GM18526 (cell line): ENCODE results near the gene PRR23E.

ENCODE experiments used
- POLR2A ChIP-seq: IDR thresholded peaks from 3 replicates; pipeline ENCODE4 v1.6.1; 2011; ENCODE audit not compliant: insufficient read length; ENCODE audit errors: extremely low read depth

Gene PRR23E

DNA sequence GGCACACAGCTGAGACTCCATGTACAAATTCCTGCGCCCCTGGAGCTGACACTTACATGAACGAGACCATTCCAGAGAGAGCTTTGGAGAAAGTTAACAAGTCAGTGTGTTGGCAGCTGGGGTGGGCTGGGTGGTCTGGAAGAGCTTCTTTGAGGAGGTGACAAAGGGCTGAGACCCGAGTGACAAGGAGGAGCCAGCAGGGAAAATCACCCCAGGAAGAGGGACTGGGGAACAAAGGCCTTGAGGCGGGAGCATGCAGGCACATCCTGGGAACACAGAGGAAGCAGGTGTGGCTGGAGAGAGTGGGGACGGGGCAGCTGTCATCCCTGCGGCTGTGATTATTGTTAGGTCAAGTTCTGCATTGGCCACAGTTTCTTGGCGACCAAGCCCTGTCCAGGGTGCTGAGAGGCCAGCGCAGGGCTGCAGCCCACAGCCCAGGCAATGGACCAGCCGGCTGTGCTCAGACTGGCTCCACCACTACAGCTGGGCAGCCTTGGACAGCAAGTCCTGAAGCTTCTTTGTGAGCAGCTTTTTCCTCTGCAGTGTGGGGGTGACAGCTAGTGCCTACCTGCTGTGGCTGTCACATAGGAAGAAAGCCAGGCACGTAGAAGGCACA is 34.2 kb upstream of the PRR23E start:
- no peak for TF ChIP-seq POLR2A

DNA sequence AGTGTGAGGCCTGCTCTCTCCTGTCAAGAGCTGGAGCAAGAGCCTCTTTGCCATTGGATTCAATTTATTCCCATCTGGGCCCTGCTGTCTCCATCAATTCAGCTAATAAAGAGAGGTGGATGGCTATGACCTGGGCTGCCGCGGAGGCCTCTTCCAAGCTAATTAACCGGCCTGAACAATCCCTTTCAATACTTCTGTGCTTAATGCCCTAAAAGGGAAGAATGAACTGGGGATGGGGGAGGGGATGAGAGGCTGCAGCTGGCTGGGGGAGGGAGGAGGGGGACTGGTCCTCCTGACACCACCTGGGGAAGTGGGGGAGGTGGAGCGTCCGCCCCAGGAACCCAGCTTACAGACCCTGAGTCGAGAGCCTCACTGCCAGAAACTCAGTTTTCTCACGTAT is 33.4 kb upstream of the PRR23E start:
- no peak for TF ChIP-seq POLR2A

DNA sequence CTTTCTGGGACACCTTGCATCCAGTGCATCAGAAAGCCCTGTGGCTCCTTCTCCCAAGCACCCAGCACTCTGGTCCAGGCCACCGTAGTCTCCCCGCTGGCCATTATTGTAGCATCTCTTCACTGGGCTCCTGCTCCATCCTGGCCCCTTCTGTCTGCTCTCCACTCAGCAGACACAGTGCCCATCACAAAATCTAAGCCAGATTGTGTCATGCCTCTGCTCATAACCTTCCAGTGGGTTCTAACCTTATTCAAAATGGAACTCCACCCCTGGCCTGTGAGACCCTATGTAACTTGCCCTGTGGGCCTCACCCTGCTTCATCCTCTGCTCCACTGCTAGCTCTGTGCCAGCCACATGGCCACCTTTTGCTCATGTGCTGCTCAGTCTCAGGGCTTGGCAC is 31.7 kb upstream of the PRR23E start:
- TF ChIP-seq POLR2A, result no peak

DNA sequence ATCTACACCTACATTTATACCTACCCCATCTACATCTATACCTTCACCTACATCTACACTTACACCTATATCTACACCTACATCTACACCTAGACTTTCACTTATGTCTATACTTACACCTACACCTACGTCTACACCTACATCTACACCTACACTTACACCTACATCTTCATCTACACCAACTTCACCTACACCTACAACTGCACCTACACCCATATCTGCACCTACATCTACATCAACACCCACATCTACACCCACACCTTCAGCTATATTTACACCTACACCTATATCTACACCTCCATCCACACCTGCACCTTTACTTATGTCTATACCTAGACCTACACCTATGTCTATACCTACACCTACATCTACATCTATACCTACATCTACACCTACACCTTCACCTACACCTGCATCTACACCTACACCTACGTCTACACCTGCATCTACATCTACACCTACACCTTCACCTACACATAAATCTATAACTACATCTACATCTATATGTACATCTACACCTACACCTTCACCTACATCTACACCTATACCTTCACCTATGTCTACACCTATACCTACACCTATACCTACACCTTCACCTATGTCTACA is 30.9 kb upstream of the PRR23E start:
- TF ChIP-seq POLR2A, result no peak

DNA sequence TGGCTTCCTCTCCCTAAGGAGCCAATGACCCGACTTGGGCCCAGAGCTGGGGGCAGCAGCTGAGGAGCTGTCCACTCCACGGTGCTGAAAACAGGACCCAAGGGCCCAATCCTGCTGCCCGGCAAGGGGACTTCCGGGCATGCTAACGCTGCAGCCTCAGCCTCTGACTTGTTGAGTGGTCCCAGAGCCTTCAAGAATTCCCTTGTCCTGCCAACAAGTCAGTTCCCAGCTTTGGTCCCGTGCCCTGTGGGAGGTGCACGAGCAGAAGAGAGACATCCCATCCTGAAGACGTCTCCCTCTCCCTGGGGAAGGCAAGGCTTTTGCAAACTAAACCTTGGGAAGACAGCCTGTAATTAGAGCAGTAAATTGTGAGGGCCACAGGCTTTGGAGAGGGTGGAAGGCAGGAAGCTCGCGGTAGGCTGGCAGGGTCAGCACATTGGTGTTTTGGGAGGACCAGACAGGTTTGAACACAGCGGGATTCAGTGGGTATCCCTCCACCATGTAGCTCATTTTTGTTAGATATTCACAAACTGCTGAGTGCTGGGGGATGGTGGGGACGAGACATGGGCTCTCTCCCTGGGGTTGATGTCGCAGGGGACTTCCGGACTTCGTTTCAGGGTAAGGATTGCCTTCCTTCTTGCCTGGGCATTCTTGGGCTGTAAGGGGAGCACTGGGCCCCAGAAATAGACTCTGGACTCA is 29.8 kb upstream of the PRR23E start:
- TF ChIP-seq POLR2A, result no peak

DNA sequence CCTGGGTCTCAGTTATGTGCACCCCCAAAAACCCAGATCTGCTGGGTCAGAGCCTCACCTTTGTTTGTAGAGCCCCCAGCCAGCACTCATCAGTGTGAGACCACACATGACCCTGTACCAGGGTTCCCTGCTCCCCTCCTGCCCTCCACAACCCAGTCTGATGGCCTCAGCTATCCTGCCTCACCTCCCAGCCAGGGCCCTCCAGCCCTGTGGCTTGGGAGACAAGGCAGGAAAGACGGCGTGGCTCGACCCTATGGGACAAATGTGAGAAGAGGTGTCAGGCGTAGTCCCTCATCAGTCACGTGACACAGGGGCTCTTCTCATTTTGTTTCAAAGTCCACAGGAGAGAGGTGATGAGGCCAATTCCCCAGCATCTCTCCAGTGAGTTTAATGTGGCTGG is 28.3 kb upstream of the PRR23E start:
- TF ChIP-seq POLR2A, result no peak

DNA sequence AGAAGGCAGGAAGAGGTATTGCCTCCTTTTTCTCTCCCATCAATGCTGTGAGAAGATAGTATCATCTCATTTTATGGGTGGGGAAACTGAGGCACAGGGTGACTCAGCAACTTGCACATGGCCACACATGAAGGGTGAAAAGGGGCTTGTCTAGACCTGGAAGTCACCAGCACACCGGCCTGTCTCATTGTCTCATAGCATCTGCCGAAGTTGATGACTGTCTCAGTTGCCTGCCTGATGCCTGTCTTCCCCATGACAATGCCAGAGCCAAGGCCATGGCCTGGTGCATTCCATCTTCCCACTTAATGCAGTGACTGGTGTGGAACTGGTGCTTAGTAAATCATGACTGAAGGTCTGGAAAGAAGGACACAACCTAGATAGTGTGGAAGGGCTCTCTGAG is 27.9 kb upstream of the PRR23E start:
- TF ChIP-seq POLR2A, result no peak

DNA sequence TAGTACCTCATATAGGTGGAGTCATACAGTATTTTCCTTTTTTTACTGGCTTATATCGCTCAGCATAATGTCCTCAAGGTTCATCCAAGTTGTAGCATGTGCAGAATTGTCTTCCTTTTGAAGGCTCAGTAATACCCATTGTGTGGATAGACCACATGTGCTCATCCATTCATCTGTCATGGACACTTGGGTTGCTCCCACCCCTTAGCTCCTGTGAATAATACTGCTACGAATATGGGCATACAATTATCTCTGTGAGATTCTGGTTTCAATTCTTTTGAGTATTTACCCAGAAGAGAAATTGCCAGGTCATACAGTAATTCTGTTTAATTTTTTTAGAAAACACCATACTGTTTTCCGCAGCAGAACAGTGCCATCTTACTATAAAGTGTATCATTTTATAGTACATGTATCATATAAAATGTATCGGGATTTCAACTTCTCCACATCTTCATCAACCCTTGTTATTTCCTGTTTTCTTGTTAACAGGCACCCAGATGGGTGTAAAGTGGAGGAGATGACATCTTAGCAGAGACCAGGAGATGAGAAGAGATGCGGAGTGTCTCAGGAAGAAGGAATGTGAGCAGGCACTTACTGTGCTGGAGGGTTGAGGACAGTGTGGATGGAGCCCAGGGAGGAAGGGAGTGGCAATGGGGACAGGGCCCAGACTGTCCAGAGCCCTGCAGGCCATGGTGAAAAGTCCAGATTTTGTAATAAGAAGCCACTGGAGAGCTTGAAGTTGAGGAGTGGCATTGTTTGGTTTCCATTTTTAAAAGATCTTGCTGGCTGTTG is 27.0 kb upstream of the PRR23E start:
- no peak for TF ChIP-seq POLR2A

DNA sequence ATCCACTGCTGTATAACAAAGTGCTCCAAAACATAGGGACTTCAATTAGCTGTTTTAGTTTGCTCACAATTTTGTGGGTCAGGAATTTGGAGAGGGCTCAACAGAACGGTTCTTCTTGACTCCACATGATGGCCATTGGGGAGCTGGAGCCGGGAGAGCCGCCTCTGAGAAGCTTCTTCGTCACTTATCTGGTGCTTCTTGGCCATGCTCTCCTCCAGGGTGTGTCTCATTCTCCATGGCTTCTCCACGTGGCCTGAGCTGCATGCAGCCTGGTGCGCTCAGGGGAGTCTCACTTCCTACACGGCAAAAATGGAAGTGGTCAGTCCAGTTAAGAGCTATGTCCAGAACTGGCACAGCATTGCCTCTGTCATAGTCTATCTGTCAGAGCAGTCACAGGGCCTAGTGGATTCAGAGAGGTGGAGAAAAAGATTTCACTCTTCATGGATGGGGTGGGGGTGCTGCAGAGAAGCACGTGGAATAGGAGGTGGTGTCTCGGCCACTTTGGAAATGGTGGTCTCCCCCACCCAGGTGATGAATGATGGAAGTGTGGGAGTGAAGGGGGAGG is 26.3 kb upstream of the PRR23E start:
- TF ChIP-seq POLR2A, result no peak

DNA sequence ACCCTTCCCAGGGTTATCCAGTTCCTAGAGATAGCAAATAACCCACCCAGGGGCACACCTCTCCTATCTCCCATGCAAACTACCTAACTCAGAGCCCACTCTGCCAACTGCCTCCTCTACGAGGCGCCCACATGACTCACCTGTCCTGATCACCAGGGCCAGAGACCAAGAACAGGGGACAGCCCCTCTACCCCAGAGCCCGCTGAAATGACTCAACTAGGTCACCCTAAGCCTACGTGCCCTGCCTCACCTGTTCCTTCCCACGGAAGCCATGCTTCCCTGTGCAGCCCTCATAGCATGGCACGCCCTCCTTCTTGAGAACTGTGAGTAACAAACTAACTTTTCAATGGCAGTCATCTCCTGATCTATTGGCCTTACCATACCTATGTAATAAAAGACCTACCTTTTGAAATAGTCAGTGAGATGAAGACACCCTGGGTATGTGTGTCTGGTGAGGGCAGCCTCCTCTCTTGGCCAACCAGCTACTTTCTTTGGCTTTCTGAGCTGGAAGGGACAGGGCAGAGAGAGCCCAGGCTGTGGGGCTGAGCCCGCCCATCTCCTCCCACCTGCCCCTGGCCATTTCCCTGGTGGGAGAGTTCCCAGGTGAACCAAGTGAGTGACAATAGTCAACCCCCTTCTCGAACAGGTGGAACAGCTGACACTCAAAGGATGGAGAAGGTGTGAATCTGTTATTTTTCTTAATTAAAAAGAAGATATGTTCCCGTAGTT is 25.5 kb upstream of the PRR23E start:
- no peak for TF ChIP-seq POLR2A

DNA sequence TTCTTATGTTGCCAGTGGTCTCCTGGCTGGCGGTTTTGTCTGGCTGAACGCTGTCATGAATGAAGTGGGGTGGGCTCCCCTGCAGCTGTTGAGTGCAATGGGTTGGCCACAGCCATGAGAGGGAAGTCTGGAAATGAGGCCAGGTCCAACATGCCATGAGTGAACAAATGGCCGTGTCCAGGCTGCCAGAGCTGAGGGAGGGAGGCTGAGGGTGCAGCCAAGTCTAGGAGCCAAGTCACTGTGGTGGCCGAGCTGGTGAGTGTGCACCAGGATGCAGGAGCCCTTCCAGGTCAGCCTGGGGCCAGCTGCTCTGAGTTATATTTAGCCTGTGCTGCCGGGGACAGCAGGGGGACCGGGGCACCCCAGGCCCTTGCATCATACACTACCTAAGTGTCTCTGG is 24.7 kb upstream of the PRR23E start:
- no peak for TF ChIP-seq POLR2A

DNA sequence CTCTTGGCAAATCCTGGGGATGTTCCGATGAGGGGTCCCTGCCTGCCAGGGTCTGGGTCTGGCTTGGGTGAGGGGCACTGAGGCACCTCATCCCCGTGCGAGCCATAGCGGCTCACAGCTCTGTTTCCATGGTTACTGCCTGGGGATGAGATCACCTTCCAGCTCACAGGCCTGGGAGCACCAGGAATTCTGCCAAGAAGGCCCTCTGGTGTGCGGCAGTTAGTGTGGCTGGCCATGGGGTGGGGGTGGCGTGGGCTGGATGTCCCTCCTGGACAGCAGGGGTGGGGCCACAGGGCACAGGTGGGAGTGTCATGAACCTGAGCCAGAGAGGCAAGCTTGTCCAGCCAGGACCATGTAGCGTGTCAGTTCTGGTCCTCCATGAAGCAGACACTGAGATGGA is 22.1 kb upstream of the PRR23E start:
- no peak for TF ChIP-seq POLR2A

DNA sequence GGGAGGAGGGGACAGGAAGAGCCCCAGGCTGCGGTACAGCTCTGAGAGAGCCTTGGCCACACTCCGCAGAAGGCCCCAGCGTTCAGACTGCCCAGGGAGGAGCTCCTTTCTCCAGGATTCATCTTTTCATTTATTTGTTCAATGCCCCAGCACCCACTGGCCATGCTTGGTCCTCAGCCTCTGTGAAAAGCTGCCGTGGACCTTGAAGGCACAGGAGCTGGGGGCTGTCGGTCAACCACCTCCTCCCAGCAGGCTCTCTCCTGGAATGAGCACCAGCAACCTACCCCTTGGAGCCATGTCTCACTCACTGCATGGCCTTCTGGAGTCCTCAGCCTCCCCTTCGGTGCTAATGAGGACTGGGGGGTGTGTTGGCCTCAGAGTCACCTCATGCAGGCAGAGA is 21.6 kb upstream of the PRR23E start:
- TF ChIP-seq POLR2A, result no peak

DNA sequence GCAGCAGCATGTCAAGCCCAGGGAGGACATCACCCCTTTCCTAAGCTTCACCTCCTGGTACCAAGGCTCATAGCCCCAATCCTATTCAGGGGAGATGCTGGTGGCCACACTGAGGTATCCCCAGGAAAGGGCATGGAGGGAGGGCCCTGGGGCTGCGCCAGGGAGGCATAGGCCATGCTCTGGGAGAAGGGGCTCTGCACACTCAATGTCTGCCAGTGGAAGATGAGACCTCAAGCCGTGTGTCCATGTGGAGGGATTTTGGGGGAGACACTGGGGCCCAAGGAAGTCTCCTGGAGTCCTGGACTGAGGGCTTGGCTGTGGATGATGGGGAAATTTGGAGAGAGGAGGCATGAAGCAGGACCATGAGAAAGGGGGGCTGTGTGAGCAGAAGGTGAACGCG is 21.2 kb upstream of the PRR23E start:
- TF ChIP-seq POLR2A, result no peak

DNA sequence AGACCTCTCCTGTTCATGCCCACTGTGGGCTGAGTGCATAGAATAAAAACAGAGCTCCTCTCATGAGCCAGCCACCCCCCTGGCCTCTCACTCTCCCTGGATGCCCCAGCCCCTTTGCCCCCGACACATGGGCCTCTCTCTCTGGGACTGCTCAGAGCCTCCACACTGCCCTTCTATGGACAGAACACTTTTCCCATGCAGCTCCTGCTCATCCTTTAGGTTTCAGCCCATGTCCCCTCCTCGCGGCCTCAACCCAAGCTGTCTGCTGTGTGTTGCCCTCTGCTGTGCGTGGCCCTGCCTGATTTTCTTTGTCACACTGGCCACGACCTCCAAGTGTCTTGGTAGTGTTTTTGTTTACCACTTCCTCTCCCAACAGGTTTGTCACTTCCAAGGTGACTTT is 20.7 kb upstream of the PRR23E start:
- no peak for TF ChIP-seq POLR2A

DNA sequence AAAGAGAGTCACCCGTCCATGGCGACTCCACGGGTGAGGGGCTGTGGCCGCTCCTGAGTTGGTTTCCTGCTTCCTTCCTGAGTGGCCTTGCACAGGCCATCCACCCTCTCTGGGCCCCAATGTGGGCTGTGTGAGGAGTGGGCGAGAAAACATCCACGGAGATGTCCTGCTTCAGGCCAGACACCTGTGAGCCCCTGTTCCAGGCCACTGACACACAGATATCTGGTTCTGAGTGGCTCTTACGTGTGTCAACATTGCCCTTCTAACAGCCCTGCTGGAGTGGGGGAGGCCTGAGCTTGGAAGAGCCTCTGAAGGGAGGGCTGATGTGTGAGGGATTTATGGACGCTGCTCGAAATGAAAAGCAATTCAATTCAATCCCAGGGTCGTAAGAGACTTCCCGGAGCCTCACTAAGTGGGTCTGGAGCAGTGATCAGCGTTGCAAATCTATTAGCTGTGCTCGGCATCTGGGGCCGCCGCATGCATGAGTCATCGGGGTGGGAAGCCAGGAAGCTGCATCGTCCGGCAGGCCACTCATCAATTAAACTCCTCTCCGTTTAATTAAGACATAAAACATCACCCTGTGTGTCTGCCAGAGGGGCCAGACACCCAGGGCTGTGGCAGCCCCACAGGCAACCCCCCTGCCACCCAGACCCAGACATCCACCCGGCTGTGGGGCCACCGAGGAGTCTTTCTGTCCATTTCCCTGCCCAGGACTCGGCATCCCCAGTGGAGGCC is 20.0 kb upstream of the PRR23E start:
- no peak for TF ChIP-seq POLR2A
